DMS53 treated with DMSO at 0.1 percent for 48 hours (cell line): Measurements from ENCODE around the gene HSD17B11.
"Not testable (repeated sequence)": the region's sequence is repeated elsewhere in the genome, so short reads cannot be mapped to it uniquely, and the experiment has no call there.

Experiments
- DNase-seq: peaks from one replicate; lab custom pipeline; 2025; ENCODE audit not compliant: unreplicated experiment; lab: John Stamatoyannopoulos, UW

Gene HSD17B11

GRCh38 chr4:87406462-87406861 is 15.5 kb upstream of the HSD17B11 start:
- no peak for DNase-seq

GRCh38 chr4:87405211-87405820 is 14.3 kb upstream of the HSD17B11 start:
- no peak for DNase-seq

GRCh38 chr4:87403732-87404131 is 12.7 kb upstream of the HSD17B11 start:
- not testable (repeated sequence) for DNase-seq

GRCh38 chr4:87399954-87400353 is 9.0 kb upstream of the HSD17B11 start:
- no peak for DNase-seq

- DNase-seq, result no peak
Measured at GRCh38 chr4:87399148-87399547, 8.2 kb upstream of the HSD17B11 start.

- not testable (repeated sequence) for DNase-seq
Measured at GRCh38 chr4:87395851-87396250, 4.9 kb upstream of the HSD17B11 start.

- not testable (repeated sequence) for DNase-seq
Measured at GRCh38 chr4:87395073-87395472, 4.1 kb upstream of the HSD17B11 start.

- DNase-seq, result no peak
Measured at GRCh38 chr4:87392183-87392582, 1.2 kb upstream of the HSD17B11 start.

GRCh38 chr4:87391576-87392054 is 627 bp upstream of the HSD17B11 start:
- DNase-seq, result no peak

- peak; percentile 71 for DNase-seq
Measured at GRCh38 chr4:87390551-87390890, 467 bp downstream of the HSD17B11 start.

- DNase-seq, result not testable (repeated sequence)
Measured at GRCh38 chr4:87390055-87390454, 933 bp downstream of the HSD17B11 start.

GRCh38 chr4:87388901-87389300 is 2.1 kb downstream of the HSD17B11 start:
- no peak for DNase-seq

- no peak for DNase-seq
Measured at GRCh38 chr4:87387237-87387636, 3.8 kb downstream of the HSD17B11 start.

- DNase-seq, result not testable (repeated sequence)
Measured at GRCh38 chr4:87384466-87385132, 6.4 kb downstream of the HSD17B11 start.

GRCh38 chr4:87382931-87383330 is 8.1 kb downstream of the HSD17B11 start:
- no peak for DNase-seq

GRCh38 chr4:87382116-87382515 is 8.9 kb downstream of the HSD17B11 start:
- no peak for DNase-seq

GRCh38 chr4:87377816-87378215 is 13.2 kb downstream of the HSD17B11 start:
- DNase-seq, result no peak

- peak; percentile 5 for DNase-seq
Measured at GRCh38 chr4:87375719-87376291, 15.2 kb downstream of the HSD17B11 start.

- no peak for DNase-seq
Measured at GRCh38 chr4:87370068-87370467, 20.9 kb downstream of the HSD17B11 start.

GRCh38 chr4:87366521-87367162 is 24.3 kb downstream of the HSD17B11 start:
- no peak for DNase-seq

GRCh38 chr4:87365348-87365747 is 25.6 kb downstream of the HSD17B11 start:
- no peak for DNase-seq

- DNase-seq, result no peak
Measured at GRCh38 chr4:87363552-87363951, 27.4 kb downstream of the HSD17B11 start.
